NCI-H460 (cell line): ENCODE measurements around the gene SMIM13. TPM values are rescaled to one million over a fixed set of nuclear protein-coding genes. Genes with fewer than 3 reads are reported as not detected.
A peak's percentile ranks its signal among the peaks of the same experiment; 100 is the strongest.

Experiments
- DNase-seq: peaks from one replicate; pipeline ENCODE4 v3.0.0-alpha.2; 2016; ENCODE audit warnings: low read depth; ENCODE audit errors: extremely low read depth
- total RNA-seq: library from RNA; depleted of rRNA; stranded (reverse); fragments of >200 nt; shearing (Covaris generic); gene quantifications from 2 replicates; pipeline ENCODE4 v1.2.3, GENCODE V29; 2014

SMIM13 gene
- total RNA-seq, 1 experiment from 2014 or later = 38.9 TPM

GRCh38 chr6:11120271-11121005 lies 26.8 kb downstream of the SMIM13 start:
- DNase-seq = no peak

GRCh38 chr6:11121851-11122250 lies 28.2 kb downstream of the SMIM13 start:
- no peak for DNase-seq

DNA sequence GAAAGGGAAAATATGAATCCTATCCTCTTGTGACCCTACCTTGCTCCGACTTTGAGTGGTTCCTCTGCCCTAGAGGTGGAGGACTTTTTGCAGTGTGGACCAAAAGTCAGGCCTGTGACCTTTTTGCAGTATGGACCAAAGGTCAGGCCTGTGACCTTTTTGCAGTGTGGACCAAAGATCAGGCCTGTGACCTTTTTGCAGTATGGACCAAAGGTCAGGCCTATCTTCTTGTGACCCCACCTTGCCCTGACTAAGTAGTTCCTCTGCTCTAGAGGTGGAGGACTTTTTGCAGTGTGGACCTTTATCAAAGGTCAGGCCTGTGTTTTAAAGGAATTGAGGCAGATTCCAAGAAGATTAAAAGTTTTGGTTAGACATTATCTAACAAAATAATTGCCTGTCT lies 28.7 kb downstream of the SMIM13 start:
- no peak for DNase-seq

GRCh38 chr6:11123978-11124377 lies 30.3 kb downstream of the SMIM13 start:
- no peak for DNase-seq

DNA sequence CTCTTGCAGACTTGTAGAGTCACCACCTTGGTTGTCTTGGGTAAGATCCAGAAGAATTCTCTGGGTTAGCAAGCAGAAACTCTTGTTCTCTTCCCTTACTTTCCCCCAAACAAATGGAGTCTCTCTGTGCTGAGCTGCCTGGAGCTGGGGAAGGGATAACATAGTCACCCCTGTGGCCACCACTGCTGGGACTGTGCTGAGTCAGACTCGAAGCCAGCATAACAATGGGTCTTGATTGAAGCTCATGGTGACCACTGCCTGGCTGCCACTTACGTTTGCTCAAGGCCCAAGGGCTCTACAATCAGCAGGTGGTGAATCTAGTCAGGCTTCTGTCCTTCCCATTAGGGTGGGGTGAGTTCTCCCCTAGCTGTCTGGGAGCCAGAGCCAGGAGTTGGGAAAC lies 33.2 kb downstream of the SMIM13 start:
- no peak for DNase-seq

- no peak for DNase-seq
These were observed 35.0 kb downstream of the SMIM13 start for GRCh38 chr6:11128608-11129007.

DNA sequence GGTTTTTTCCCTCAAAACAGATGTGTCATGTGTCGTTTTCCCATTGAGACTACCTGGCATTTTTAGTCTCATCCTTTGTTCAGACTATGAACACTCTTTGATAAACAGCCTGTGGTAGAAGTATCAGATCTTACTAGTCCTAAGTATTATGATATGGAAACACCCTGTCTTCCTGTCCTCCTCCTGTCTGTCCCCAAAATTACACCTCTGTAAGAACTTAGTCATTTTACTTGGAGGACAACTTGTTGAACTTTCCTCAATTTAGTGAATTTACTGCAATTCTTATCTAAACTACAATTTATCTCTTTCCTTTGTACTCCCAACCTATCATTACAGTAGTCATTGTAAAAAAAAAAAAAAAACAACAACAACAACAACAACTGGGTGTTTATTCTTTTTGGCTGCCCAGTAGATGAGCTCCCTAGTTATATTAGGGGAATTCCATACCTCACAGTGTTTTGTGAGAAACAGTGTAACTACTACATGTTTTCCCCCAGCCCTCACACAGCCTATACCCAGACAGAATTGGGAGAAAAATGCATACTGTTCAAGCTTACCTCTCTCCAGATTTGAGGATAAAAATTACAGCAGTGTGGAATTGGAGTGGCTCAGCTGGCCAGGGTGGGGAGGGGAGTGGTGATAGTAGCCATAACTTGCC lies 36.4 kb downstream of the SMIM13 start:
- DNase-seq = no peak

DNA sequence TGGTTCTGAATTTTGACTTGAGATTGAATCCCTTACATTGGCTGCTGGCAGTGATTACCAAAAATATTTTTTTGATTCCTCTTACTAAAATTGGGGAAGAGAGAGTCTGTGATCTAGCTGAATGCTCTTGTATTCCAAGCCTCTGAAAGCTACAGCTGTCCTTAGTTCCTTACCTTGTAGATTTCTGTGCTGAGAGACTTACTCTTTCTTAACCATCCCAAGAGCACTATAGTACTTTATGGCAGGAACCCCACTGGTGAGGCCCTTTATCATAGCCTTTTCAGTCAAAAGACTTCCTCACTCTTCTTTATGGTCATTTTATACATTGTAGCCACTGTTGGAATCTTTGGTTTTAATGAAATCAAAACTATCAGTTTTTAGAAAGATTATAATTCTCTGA lies 37.0 kb downstream of the SMIM13 start:
- no peak for DNase-seq

GRCh38 chr6:11132194-11132888 lies 38.7 kb downstream of the SMIM13 start:
- DNase-seq = no peak

GRCh38 chr6:11133281-11133680 lies 39.6 kb downstream of the SMIM13 start:
- DNase-seq = no peak

DNA sequence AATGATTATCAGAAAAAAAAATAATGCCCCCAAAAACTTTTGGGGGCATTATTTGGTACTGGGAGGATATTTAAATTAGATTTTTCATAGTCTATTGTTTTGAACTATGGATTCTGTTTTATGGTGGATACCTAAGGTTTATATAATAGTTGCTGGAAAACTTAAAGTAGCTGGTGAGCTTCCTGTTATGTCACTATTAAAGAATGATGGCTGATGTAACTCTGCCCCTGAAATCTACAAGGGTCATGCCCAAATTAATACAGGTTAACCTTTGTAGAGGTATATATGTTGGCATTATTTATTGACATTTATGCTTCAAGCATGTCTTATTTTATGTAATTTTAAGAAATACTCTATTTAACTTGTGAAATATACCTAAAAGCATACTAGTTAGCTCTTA lies 43.2 kb downstream of the SMIM13 start:
- DNase-seq = no peak

DNA sequence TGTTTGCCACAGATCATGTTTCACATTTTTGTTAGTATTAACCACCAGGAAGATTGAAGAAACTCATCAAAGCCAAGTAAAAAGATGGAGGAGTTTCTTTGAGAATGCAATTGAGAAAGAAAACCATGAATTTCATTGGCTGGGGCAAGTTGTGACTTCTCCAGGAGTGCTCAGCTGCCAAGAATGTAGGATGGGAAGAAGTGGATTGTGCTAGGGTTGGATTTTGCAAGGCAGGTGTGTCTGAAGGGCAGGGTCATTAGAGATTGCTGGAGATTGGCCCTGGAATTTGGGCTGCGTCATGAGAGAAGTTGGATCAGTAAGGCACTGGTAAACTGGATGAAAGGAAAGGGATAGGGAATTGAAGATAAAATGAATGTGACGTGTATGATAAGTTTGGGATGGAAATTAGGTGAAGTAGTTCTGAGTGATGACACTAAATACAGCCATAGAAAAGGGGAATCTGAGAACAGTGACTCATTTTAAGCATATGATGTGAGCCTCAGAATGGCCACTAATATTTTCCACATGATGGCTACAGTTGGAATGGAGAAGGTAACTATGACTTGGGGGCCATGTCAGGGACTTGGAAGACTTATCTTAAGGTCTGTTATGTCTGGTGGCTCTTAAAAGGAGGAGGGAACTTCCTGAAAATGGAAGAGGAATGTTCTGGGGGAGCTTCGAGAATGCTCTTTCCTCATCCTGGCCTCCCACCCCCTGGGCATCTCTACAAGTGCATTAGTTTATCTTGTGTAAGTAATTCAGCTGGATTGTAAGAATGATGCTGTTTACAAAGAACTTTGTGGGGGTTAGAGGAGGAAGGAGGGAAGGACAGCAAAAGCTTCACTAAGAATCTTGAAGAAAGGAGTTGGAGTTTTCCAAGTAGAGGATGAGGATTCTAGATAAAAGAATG lies 45.7 kb downstream of the SMIM13 start:
- DNase-seq = no peak

- DNase-seq = no peak
These were observed 46.4 kb downstream of the SMIM13 start for GRCh38 chr6:11140056-11140455.

DNA sequence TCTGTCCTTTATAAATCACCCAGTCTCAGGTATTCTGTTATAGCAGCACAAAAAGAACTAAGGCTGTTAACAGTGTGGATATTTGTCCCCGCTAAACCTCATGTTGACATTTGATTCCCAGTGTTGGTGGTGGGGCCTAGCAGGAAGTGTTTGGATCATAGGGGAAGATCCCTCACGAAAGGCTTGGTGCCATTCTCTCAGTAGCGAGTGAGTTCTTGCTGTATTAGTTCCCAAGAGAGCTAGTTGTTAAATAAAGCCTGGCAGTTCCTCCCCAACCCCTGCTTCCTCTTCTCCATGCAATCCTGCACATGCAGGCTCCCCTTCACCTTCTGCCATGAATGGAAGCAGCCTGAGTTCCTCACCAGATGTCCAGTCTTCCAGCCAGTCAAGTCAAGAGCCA lies 47.7 kb downstream of the SMIM13 start:
- DNase-seq = no peak

DNA sequence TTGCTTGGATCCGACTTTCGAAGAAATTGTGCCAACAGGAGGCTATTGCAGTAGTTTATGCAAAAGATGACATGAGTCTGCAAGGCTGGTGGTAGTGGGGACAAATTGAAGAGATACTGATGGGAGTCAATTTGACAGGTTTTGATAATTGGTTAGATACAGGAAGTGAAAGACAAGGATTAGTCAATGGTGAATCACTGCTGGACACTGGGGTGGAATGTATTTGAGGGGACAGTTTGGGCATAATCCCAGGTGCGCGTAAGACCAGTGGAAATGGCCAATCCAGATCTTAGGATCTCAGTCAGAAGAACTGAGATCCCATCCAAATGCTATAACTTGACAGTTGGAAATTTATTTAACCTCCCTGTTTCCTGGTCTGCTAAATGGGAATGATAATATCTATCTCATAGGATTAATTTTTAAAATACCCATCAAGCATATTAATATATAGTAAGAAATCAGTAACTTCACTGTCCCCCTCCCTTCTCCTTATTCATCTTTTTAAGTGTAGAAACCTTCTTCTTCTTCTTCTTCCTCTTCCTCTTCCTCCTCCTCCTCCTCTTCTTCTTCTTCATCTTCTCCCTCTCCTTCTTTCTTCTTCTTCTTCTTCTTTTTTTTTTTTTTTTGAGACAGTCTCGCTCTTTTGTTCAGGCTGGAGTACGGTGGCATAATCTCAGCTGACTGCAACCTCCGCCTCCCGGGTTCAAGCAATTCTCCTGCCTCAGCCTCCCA lies 48.8 kb downstream of the SMIM13 start:
- no peak for DNase-seq

DNA sequence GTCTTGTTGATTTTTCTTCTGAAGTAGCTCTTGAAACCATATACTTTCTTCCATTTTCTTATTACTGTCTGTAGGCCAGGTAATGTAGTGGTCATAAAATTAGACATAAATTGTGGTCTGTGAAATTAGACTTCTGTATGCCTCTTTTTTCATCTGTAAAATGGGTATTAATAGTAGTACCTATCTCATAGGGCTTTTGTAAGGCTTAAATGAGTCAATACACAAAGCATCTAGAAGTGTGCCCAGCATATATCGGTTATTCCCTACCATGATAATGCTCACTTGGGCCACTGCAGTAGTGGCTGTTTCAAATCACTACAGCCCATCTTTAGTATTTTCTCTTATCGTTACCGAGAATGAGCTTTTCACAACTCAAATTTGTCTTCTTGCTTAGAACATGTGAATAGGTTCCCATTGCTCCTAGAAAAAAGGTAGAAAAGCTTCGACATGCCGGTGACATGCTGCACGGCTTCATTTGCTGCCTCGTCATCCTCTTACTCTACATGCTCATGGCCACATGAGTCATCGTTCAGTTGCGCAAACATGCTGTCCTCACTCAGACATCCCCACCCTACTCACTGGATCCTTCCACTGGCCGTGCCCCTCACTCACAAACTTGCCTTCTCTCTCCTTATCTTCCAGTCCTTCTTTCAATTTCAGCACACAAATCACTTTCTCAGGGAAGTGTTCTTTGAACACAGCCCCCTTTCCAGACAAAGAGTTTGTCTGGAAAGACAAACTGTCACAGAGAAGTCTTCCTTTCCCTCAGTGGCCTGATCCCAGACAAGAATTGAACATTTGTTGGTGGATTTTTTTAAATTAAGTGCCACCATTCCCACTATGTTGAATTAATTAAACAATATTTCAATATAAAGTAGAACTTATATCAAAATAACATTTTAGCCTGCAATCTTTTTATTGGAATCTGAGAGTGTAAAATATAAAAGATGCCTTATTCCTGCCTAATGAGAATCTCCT lies 50.0 kb downstream of the SMIM13 start:
- peak; percentile 90 for DNase-seq

DNA sequence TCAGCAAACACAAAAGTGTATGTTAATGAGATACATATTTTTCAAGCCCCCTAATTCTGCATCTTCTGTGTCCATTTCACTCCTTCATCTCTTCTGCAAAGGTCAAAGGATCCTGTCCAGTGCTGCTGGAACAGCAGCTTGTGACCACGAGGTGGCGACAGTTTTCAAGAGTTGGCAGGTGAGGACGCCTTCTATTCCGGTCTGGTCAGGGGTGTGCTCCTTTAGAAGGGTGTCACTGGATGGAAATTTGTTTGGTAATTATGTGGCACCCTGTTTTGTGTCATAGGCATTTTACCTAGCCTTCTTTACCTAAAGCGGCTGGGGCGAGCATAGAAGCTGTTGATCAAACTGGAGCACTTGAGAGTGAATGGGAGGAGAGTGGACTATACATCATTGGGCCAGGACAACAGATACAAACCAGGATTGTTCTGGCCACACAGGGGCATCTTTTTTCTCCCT lies 50.8 kb downstream of the SMIM13 start:
- peak; percentile 78 for DNase-seq

DNA sequence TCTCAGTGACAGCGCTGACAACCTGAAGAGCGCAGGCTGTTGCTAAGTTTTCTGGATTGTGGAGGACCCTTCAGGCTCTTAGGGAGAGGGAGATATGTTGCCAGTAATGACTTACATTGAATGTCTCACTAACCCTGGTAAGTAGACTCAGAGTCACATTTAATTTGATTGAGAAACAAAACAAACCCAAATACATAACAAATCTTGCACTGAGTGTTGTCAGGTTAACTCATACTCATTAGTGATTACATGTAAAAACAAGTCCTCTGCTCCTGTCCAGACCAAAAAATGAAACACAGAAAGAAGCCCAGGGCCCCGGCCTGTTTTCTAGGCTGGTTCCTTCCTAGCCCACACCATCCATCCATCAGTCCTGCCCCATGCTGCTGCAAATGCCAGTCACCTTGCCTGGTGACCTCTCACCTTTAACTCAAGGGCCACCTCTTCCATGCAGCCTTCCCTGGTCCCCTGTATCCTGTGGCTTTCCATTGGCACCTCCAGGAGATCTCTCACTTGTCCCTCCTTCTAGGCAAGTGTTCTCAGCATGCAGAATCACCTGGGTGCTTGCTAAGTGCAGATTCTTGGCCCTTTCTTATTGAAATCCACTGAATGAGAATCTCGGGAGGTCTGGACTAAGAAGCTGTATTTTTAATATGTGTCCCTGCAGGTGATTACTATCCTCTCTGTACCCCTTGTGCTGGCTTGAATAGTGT lies 52.6 kb downstream of the SMIM13 start:
- no peak for DNase-seq
